CD4-positive, alpha-beta T cell treated with Interleukin-2 at 100 ng/mL for 4 hours (primary cell): ENCODE results near the gene ZDHHC15.
"Not testable (repeated sequence)": the region's sequence is repeated elsewhere in the genome, so short reads cannot be mapped to it uniquely, and the experiment has no call there.

Source experiments
- DNase-seq: peaks from one replicate; pipeline ENCODE4 v3.0.0-alpha.2; 2020; ENCODE audit warnings: low spot score

The ZDHHC15 gene

GRCh38 chrX:75522565-75523431, at the start of gene ZDHHC15:
Gene ZDHHC15, minus strand, starts transcription at chrX:75523037. Its CDS starts 13 bp downstream, at chrX:75523024.
- DNase-seq = peak; percentile 15

- not testable (repeated sequence) for DNase-seq
Measured at GRCh38 chrX:75560544-75560943, 37.7 kb upstream of the ZDHHC15 start.

GRCh38 chrX:75547783-75548182, 24.9 kb upstream of the ZDHHC15 start:
- DNase-seq = no peak

- DNase-seq = no peak
Measured at GRCh38 chrX:75546724-75547511, 24.1 kb upstream of the ZDHHC15 start.

GRCh38 chrX:75544786-75545185, 21.9 kb upstream of the ZDHHC15 start:
- no peak for DNase-seq

GRCh38 chrX:75483933-75484332, 38.9 kb downstream of the ZDHHC15 start:
- no peak for DNase-seq

- not testable (repeated sequence) for DNase-seq
Measured at GRCh38 chrX:75461780-75462179, 61.1 kb downstream of the ZDHHC15 start.

GRCh38 chrX:75421688-75422230, 101.1 kb downstream of the ZDHHC15 start:
- no peak for DNase-seq

- not testable (repeated sequence) for DNase-seq
Measured at GRCh38 chrX:75407153-75407552, 115.7 kb downstream of the ZDHHC15 start.

GRCh38 chrX:75390470-75390869, 132.4 kb downstream of the ZDHHC15 start:
- DNase-seq = no peak

- DNase-seq = no peak
Measured at GRCh38 chrX:75369721-75370120, 153.1 kb downstream of the ZDHHC15 start.

GRCh38 chrX:75366861-75367260, 156.0 kb downstream of the ZDHHC15 start:
- no peak for DNase-seq

- DNase-seq = no peak
Measured at GRCh38 chrX:75365243-75365975, 157.4 kb downstream of the ZDHHC15 start.

GRCh38 chrX:75361788-75362187, 161.0 kb downstream of the ZDHHC15 start:
- DNase-seq = no peak

GRCh38 chrX:75348601-75349000, 174.2 kb downstream of the ZDHHC15 start:
- DNase-seq = not testable (repeated sequence)

GRCh38 chrX:75337525-75337924, 185.3 kb downstream of the ZDHHC15 start:
- no peak for DNase-seq

GRCh38 chrX:75335127-75335458, 187.7 kb downstream of the ZDHHC15 start:
- DNase-seq = no peak

GRCh38 chrX:75334407-75335126, 188.3 kb downstream of the ZDHHC15 start:
- DNase-seq = not testable (repeated sequence)

- DNase-seq = no peak
Measured at GRCh38 chrX:75327607-75328006, 195.2 kb downstream of the ZDHHC15 start.
